ENCODE measurements around the gene CLK3. TPM values are rescaled to one million over a fixed set of nuclear protein-coding genes. Genes with fewer than 3 reads are reported as not detected.

Gene CLK3
- total and polyA plus RNA-seq, 8 donors: 23.1 to 89.9 (median 29.8) TPM

DNA sequence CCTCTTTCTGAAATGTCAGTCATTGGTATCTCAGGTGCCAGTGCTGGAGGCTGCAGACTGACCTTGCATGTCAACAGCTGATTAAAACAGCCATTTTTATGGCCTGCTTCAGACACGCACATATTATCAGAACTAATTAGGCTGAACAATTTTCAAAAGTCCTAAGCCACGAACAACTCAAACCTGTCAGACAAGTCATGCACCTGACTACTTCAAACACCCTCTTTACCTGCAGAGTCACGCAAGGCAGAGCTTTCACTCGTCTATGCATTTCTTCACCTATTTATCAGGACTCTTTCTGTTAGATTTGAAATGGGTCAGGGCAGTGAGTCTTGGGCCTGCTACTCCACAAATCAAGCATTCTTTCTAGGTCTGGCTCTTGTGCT lies 26.7 kb downstream of the CLK3 start:
- no peaks in the 10 kb centered on the region for H3K9me3 ChIP-seq
- no peak for TF ChIP-seq CTCF (IDR thresholded peaks at IDR 0.05)
- FAIRE-seq: no peak
- no peak for DNase-seq
- H3K27ac ChIP-seq: peak overlapping the region; percentile 5 to 38 (median 23)
- peaks cover 0 to 9% (median 0%) of the 10 kb centered on the region in 3 donors for H3K36me3 ChIP-seq
- no peak overlapping the region for H3K4me3 ChIP-seq
- peaks cover 26 to 29% (median 29%) of the 10 kb centered on the region in 3 donors for H3K4me1 ChIP-seq
- no peaks in the 10 kb centered on the region for H3K27me3 ChIP-seq
- WGBS, 2 donors: 17 to 22% methylated on average over 4 of the region's 4 CpGs
- ATAC-seq: peak; percentile 45 to 76 (median 66)
- intact Hi-C loops (cut with DNase I): no loop called here

- TF ChIP-seq CTCF (IDR thresholded peaks at IDR 0.05): no peak
- DNase-seq (no peak), ATAC-seq (peak; percentile 42 to 66 (median 56)), FAIRE-seq (no peak)
- H3K27me3 ChIP-seq: no peaks in the 10 kb centered on the region
- H3K4me3 ChIP-seq: no peak overlapping the region
- H3K27ac ChIP-seq: peak overlapping the region; percentile 13 to 38 (median 26)
- no peaks in the 10 kb centered on the region for H3K9me3 ChIP-seq
- intact Hi-C loops (cut with DNase I): no loop called here
- 17 to 20% methylated on average over 11 of the region's 11 CpGs for WGBS, 2 donors
- peaks cover 0 to 9% (median 0%) of the 10 kb centered on the region in 3 donors for H3K36me3 ChIP-seq
- H3K4me1 ChIP-seq: peaks cover 26 to 29% (median 29%) of the 10 kb centered on the region in 3 donors
Measured at GRCh38 chr15:74642734-74643664, 27.4 kb downstream of the CLK3 start.

GRCh38 chr15:74643665-74644204 lies 28.1 kb downstream of the CLK3 start:
- Histone ChIP-seq H3K36me3 (peaks cover 0 to 9% (median 0%) of the 10 kb centered on the region in 3 donors), H3K4me1 (peaks cover 26 to 29% (median 29%) of the 10 kb centered on the region in 3 donors), H3K27me3 (no peaks in the 10 kb centered on the region), H3K9me3 (no peaks in the 10 kb centered on the region), H3K4me3 (no peak overlapping the region), H3K27ac (peak overlapping the region in 2 of 4 donors; percentile 20 to 33)
- no peak for TF ChIP-seq CTCF (IDR thresholded peaks at IDR 0.05)
- DNase-seq: no peak
- peak in 2 of 4 donors; percentile 10 to 16 for ATAC-seq
- no peak for FAIRE-seq
- WGBS, 2 donors: 77 to 81% methylated on average over 2 of the region's 2 CpGs
- intact Hi-C loops (cut with DNase I): no loop called here

DNA sequence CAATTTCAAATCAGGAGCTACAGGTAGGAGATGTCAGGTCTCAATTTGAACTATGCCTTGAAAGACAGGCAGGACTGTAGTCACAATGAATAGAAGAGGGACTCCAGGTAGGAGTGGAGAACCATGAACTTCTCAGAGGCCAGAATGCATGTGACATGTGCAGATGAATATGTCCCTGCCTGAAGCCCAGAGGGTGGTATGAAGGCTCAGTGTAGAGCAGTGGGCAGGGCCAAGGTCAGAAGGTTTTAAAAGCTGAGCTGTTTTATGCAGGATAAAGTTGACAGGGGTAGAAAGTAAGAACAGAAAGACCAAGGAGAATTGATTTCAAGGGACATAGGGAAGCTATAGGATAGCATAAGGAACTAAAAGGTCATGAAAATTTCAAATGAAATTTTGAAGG lies 30.8 kb downstream of the CLK3 start:
- H3K9me3 ChIP-seq: no peaks in the 10 kb centered on the region
- no peak overlapping the region for H3K4me3 ChIP-seq
- H3K36me3 ChIP-seq: no peaks in the 10 kb centered on the region
- FAIRE-seq: no peak
- ATAC-seq: no peak
- no peaks in the 10 kb centered on the region for H3K27me3 ChIP-seq
- no peak overlapping the region for H3K27ac ChIP-seq
- TF ChIP-seq CTCF (IDR thresholded peaks at IDR 0.05): no peak
- intact Hi-C loops (cut with DNase I): no loop called here
- peaks cover 24 to 36% (median 28%) of the 10 kb centered on the region in 3 donors for H3K4me1 ChIP-seq
- no peak for DNase-seq

All from pancreas (tissue), 10 donors.